SK-N-MC (cell line): ENCODE results near the gene BAHCC1.

Source experiments
- EZH2 ChIP-seq: fragments of 200-600 bp; sonication (generic); IDR thresholded peaks from one replicate; pipeline ENCODE4 v1.6.1; 2017; ENCODE audit warnings: antibody characterized with exemption
- FOXP2 ChIP-seq: optimal IDR thresholded peaks from 2 replicates; pipeline ENCODE3; 2011; ENCODE audit warnings: mild to moderate bottlenecking, moderate library complexity; ENCODE audit not compliant: insufficient read depth; ENCODE audit errors: extremely low read length, control extremely low read depth
- POLR2AphosphoS5 ChIP-seq: IDR thresholded peaks from 2 replicates; pipeline ENCODE4 v1.6.1; 2012; ENCODE audit warnings: mild to moderate bottlenecking, low read depth, low read length, borderline replicate concordance

DNA sequence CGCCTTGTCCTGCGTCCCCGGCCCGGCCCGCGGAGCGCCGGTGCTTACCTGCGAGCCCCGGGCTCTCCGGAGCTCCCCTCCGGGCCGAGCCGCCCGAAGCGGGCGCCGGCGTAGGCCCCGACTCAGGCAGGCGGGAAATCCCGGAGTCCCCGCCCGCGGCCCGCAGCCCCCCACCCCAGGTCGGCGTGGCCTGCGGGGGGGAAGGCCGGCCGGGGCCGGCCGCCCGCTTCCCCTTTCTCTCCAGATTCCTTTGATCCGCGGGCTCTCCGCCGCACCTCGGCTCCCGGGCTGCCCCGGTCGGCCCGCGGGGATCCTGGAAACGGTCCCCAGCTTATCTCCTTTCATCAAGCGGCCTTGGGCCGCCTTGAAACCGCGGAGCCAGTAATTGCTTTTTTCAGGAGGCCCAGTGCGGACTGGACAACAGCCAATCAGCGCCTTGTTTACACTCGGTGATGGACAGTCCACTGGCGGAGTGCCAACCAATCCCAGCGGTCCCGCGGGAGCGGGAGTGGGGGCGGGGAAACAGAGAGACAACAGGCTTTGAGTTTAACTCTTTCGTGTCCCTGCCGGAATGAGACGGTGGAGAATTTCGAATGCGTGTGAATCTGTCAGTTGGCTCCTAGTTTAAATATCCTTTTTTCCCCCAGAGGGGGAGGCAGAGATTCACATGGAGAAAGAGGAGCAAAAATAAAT is 1.4 kb upstream of the BAHCC1 start:
- peak; percentile 89 for TF ChIP-seq POLR2AphosphoS5
- no peak for TF ChIP-seq EZH2
- TF ChIP-seq FOXP2, result no peak
